Measurements from ENCODE around the gene ATP9A. TPM values are rescaled to one million over a fixed set of nuclear protein-coding genes. Genes with fewer than 3 reads are reported as not detected.
"Not testable (repeated sequence)": the region's sequence is repeated elsewhere in the genome, so short reads cannot be mapped to it uniquely, and the experiment has no call there.

The ATP9A gene
- total and polyA plus RNA-seq, 12 donors, result 3.4 to 32.1 (median 24.6) TPM

GRCh38 chr20:51687108-51687507 lies 81.1 kb downstream of the ATP9A start:
- peaks cover 0 to 50% (median 4%) of the 10 kb centered on the region in 9 donors for H3K36me3 ChIP-seq
- WGBS, 2 donors, result 88% methylated on average over 8 of the region's 8 CpGs
- no peak overlapping the region for H3K27ac ChIP-seq
- no peak overlapping the region for H3K4me3 ChIP-seq
- TF ChIP-seq CTCF (IDR thresholded peaks at IDR 0.05), result no peak
- no peak for DNase-seq
- no peaks in the 10 kb centered on the region for H3K27me3 ChIP-seq
- no peak for ATAC-seq
- no peaks in the 10 kb centered on the region for H3K9me3 ChIP-seq
- intact Hi-C loops (cut with DNase I), result no loop called here
- no peaks in the 10 kb centered on the region for H3K4me1 ChIP-seq

GRCh38 chr20:51685494-51685893 lies 82.7 kb downstream of the ATP9A start:
- DNase-seq; ATAC-seq; H3K4me1 ChIP-seq; H3K27me3 ChIP-seq; intact Hi-C loops (cut with DNase I); H3K4me3 ChIP-seq; H3K9me3 ChIP-seq; H3K27ac ChIP-seq: not testable (repeated sequence)
- WGBS, 2 donors, result 82 to 86% methylated on average over 2 of the region's 2 CpGs
- peaks cover 0 to 40% (median 4%) of the 10 kb centered on the region in 9 donors for H3K36me3 ChIP-seq

- Histone ChIP-seq H3K4me1 (no peaks in the 10 kb centered on the region), H3K27me3 (no peaks in the 10 kb centered on the region), H3K4me3 (no peak overlapping the region), H3K27ac (no peak overlapping the region), H3K9me3 (no peaks in the 10 kb centered on the region), H3K36me3 (peaks cover 0 to 18% (median 0%) of the 10 kb centered on the region in 9 donors)
- DNase-seq, result no peak
- intact Hi-C loops (cut with DNase I), result no loop called here
- 89 to 92% methylated on average over 10 of the region's 10 CpGs for WGBS, 2 donors
- TF ChIP-seq CTCF (IDR thresholded peaks at IDR 0.05), result no peak
- ATAC-seq, result no peak
Measured at GRCh38 chr20:51680067-51680749, 88.0 kb downstream of the ATP9A start.

- no peak for TF ChIP-seq CTCF (IDR thresholded peaks at IDR 0.05)
- WGBS, 2 donors, result 91 to 95% methylated on average over 13 of the region's 13 CpGs
- H3K4me3 ChIP-seq, result no peak overlapping the region
- H3K4me1 ChIP-seq, result no peaks in the 10 kb centered on the region
- intact Hi-C loops (cut with DNase I), result no loop called here
- no peaks in the 10 kb centered on the region for H3K9me3 ChIP-seq
- DNase-seq (no peak), ATAC-seq (no peak)
- no peak overlapping the region for H3K27ac ChIP-seq
- H3K27me3 ChIP-seq, result no peaks in the 10 kb centered on the region
- H3K36me3 ChIP-seq, result peaks cover 0 to 26% (median 1%) of the 10 kb centered on the region in 9 donors
Measured at GRCh38 chr20:51679254-51679921, 88.8 kb downstream of the ATP9A start.
